ENCODE data around the gene ATP12A.

ATP12A gene

DNA sequence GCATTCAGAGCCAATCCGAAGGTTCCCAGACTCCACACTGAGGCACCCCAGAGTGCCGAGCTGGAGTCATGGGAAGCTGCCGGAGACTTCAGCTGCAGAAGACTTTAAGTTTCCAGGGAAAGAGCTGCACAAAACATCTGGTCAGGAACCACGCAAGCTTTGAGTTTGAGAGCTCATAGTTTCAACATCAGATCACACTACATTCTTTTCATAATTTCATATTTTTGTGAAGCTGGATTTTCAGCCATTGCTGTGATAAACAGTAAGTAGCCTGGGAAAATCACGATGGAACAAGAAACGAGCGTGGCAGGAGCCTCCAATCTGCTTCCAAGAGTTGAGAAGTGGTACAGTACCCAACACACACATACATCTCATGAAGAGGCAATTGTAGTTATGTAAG is 25.5 kb upstream of the ATP12A start:
- DNase-seq, result no peak

DNA sequence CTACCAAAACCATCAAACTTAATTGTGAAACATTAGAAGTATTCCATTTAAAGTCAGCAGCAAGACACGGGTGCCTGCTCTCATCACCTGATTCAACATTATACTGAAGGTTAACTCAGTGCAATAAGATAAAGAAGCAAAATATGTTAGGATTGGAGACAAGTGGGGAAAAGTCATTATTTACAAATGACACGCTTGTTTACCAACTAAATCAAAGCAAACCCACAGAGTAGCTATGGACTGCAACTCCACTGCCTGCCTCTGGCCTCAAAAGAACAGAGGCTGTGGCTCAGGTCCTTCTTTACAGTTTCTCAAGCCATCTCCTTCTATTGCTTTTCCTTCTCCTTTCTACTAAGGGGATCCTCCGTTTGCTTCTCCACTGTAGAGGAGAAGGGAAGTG is 21.0 kb upstream of the ATP12A start:
- H3K9me3 ChIP-seq, result no peaks in the 10 kb centered on the region
- H3K36me3 ChIP-seq, result no peaks in the 10 kb centered on the region
- TF ChIP-seq, protein P1, sequence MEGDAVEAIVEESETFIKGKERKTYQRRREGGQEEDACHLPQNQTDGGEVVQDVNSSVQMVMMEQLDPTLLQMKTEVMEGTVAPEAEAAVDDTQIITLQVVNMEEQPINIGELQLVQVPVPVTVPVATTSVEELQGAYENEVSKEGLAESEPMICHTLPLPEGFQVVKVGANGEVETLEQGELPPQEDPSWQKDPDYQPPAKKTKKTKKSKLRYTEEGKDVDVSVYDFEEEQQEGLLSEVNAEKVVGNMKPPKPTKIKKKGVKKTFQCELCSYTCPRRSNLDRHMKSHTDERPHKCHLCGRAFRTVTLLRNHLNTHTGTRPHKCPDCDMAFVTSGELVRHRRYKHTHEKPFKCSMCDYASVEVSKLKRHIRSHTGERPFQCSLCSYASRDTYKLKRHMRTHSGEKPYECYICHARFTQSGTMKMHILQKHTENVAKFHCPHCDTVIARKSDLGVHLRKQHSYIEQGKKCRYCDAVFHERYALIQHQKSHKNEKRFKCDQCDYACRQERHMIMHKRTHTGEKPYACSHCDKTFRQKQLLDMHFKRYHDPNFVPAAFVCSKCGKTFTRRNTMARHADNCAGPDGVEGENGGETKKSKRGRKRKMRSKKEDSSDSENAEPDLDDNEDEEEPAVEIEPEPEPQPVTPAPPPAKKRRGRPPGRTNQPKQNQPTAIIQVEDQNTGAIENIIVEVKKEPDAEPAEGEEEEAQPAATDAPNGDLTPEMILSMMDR (IDR thresholded peaks at IDR 0.05), result no peak
- intact Hi-C loops (cut with DNase I; ENCODE audit: low total_unique reads), result no loop called here
- H3K4me1 ChIP-seq, result no peaks in the 10 kb centered on the region
- DNase-seq, result no peak
- no peak overlapping the region for H3K4me3 ChIP-seq
- no peak overlapping the region for H3K27ac ChIP-seq
- H3K27me3 ChIP-seq, result no peaks in the 10 kb centered on the region

More for the DNA sequence above, 25.5 kb upstream of the ATP12A start:
- TF ChIP-seq, protein P1 (IDR thresholded peaks at IDR 0.05), result no peak
- no peaks in the 10 kb centered on the region for H3K27me3 ChIP-seq
- H3K27ac ChIP-seq, result no peak overlapping the region
- intact Hi-C loops (cut with DNase I; ENCODE audit: low total_unique reads), result no loop called here
- H3K4me3 ChIP-seq, result no peak overlapping the region
- no peaks in the 10 kb centered on the region for H3K4me1 ChIP-seq
- H3K36me3 ChIP-seq, result no peaks in the 10 kb centered on the region
- H3K9me3 ChIP-seq, result no peaks in the 10 kb centered on the region

DNA sequence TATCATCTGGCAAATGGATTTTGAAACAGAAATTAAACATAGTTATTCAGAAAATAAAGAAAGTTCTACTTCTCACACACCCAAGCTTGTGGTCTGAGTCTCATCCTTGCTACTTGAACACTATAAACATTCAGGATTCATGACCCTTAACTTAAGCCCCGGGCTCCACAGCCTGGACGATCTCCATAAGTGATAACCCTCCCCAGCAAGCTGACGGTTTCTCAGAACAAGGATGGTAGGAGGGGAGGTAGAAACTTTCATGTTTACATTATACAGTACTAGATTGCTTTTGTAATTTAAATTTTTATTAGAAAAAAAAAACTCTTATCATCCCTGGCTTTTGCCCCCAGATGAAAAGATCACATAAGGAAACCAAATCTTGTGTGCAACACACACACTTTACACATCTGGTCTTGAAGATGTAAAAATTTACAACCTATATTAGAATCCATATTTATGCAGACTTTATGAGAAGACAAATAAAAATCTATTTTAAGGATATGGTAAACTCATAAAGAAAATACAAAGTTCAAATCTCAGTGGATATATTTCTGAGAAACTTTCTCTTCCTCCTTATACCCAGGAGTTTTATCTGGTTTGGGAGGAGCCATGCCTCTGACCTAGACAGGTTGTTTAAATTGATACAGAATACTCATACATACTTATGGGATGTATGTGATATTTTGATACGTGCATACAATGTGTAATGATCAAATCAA is 20.0 kb upstream of the ATP12A start:
- H3K36me3 ChIP-seq, result no peaks in the 10 kb centered on the region
- no peaks in the 10 kb centered on the region for H3K27me3 ChIP-seq
- H3K9me3 ChIP-seq, result no peaks in the 10 kb centered on the region
- DNase-seq, result no peak
- no peak overlapping the region for H3K4me3 ChIP-seq
- no peaks in the 10 kb centered on the region for H3K4me1 ChIP-seq
- TF ChIP-seq, protein P1 (IDR thresholded peaks at IDR 0.05), result no peak
- intact Hi-C loops (cut with DNase I; ENCODE audit: low total_unique reads), result no loop called here
- H3K27ac ChIP-seq, result no peak overlapping the region

DNA sequence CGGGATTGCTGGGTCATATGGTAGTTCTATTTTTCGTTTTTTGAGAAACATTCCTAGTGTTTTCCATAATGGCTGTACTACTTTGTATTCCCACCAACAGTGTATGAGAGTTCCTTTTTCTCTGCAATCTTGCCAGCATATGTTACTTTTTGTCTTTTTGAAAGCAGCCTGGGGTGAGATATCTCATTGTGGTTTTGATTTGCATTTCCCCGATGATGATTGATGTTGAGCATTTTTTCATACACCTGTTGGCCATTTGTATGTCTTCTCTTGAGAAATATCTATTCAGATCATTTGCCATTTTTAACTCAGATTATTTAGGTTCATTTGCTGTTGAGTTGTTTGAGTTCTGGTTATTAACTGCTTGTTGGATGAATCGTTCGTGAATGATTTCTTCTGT is 18.5 kb upstream of the ATP12A start:
- TF ChIP-seq, protein P1 (IDR thresholded peaks at IDR 0.05), result no peak
- intact Hi-C loops (cut with DNase I; ENCODE audit: low total_unique reads), result no loop called here
- no peak for DNase-seq
- H3K9me3 ChIP-seq, result no peaks in the 10 kb centered on the region
- no peak overlapping the region for H3K4me3 ChIP-seq
- H3K27me3 ChIP-seq, result no peaks in the 10 kb centered on the region
- H3K4me1 ChIP-seq, result no peaks in the 10 kb centered on the region
- no peaks in the 10 kb centered on the region for H3K36me3 ChIP-seq
- no peak overlapping the region for H3K27ac ChIP-seq

DNA sequence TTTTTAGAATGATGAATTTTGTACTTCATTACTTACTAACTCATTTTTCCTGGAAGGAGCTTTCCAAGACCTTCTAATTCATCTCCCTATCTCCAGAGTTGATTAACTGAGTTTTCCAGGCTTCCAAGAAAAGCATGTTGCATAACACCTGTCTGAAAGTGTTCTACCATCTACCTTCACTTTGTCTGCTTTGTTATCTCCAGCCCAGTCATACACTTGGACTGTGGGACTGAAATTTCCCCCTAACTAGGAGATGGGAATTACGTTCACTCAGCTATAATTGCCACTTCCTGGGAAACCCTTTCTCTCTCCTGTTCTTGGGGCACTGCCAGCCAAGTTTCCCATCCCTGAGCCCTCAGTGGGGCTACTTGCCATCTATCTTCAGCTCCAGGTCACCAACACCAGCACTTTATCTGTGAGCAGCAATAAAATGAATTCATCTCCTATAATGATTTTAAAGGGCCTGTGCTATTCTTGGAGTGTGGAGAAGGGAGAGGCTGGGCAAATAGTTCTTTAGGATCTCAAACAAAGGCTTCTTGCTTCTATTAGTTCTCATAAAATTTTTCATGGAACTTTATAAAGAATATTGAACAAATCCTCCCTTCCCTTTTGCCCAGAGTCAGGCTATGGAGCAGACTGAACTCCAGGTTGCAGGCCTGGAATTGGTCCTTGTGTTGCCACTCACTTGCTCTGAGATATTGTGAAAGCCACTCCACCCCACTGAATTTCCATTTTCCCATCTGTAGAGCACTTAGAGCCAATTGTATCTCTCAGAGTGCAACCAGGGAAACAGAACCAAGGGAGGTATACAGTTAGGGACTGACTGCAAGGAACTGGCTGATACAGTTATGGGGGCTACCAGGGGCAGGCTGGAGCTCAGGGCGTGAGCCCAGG is 17.8 kb upstream of the ATP12A start:
- DNase-seq, result no peak
- Histone ChIP-seq H3K4me3 (no peak overlapping the region), H3K4me1 (no peaks in the 10 kb centered on the region), H3K27me3 (peaks cover 0 to 3% of the 10 kb centered on the region in 2 donors), H3K27ac (no peak overlapping the region), H3K36me3 (no peaks in the 10 kb centered on the region), H3K9me3 (no peaks in the 10 kb centered on the region)
- TF ChIP-seq, protein P1 (IDR thresholded peaks at IDR 0.05), result no peak
- intact Hi-C loops (cut with DNase I; ENCODE audit: low total_unique reads), result no loop called here

Data from tibial artery (tissue), 4 donors.